HG02885 (cell line): ENCODE results near the gene TCF23.
"Not testable (repeated sequence)": the region's sequence is repeated elsewhere in the genome, so short reads cannot be mapped to it uniquely, and the experiment has no call there.

Experiments used
- ATAC-seq: cut with Tn5 transposase; IDR thresholded peaks from one replicate; pipeline ENCODE4 v1.9.1; 2021; ENCODE audit warnings: mild to moderate bottlenecking; ENCODE audit not compliant: unreplicated experiment, poor library complexity

TCF23 gene

GRCh38 chr2:27152102-27152795 is 3.4 kb downstream of the TCF23 start:
- ATAC-seq = no peak

GRCh38 chr2:27152796-27153464 is 4.1 kb downstream of the TCF23 start:
- no peak for ATAC-seq

GRCh38 chr2:27154488-27154887 is 5.7 kb downstream of the TCF23 start:
- no peak for ATAC-seq

- ATAC-seq = no peak
These were observed 6.3 kb downstream of the TCF23 start for GRCh38 chr2:27155069-27155520.

- no peak for ATAC-seq
These were observed 9.7 kb downstream of the TCF23 start for GRCh38 chr2:27158468-27158867.

- no peak for ATAC-seq
These were observed 10.5 kb downstream of the TCF23 start for GRCh38 chr2:27159271-27159670.

- ATAC-seq = no peak
These were observed 11.4 kb downstream of the TCF23 start for GRCh38 chr2:27160191-27160590.

- ATAC-seq = no peak
These were observed 13.6 kb downstream of the TCF23 start for GRCh38 chr2:27162151-27163121.

GRCh38 chr2:27164960-27165763 is 16.4 kb downstream of the TCF23 start:
- no peak for ATAC-seq

GRCh38 chr2:27170581-27171337 is 22.0 kb downstream of the TCF23 start:
- no peak for ATAC-seq

- no peak for ATAC-seq
These were observed 22.6 kb downstream of the TCF23 start for GRCh38 chr2:27171351-27171848.

- ATAC-seq = no peak
These were observed 25.8 kb downstream of the TCF23 start for GRCh38 chr2:27174638-27175037.

- no peak for ATAC-seq
These were observed 26.5 kb downstream of the TCF23 start for GRCh38 chr2:27175330-27175729.

- not testable (repeated sequence) for ATAC-seq
These were observed 27.0 kb downstream of the TCF23 start for GRCh38 chr2:27175781-27176180.

- no peak for ATAC-seq
These were observed 28.9 kb downstream of the TCF23 start for GRCh38 chr2:27177441-27178351.

- ATAC-seq = no peak
These were observed 29.7 kb downstream of the TCF23 start for GRCh38 chr2:27178469-27178868.

- no peak for ATAC-seq
These were observed 30.7 kb downstream of the TCF23 start for GRCh38 chr2:27179344-27180000.

- no peak for ATAC-seq
These were observed 33.5 kb downstream of the TCF23 start for GRCh38 chr2:27182346-27182745.
